D721Med (cell line): ENCODE data around the gene CDKAL1.

Experiments used
- DNase-seq: peaks from one replicate; pipeline ENCODE4 v3.0.0; 2011; ENCODE audit warnings: low spot score; ENCODE audit not compliant: insufficient read length
- FAIRE-seq: peaks from 2 replicates; lab custom pipeline; 2011; peaks lifted over from hg19 to GRCh38; lab: Jason Lieb, UNC
- CTCF ChIP-seq: IDR thresholded peaks from 2 replicates; pipeline ENCODE4 v1.5.1; 2012; ENCODE audit warnings: mild to moderate bottlenecking, control low read depth; ENCODE audit not compliant: insufficient read depth; ENCODE audit errors: missing control alignments

CDKAL1 gene

DNA sequence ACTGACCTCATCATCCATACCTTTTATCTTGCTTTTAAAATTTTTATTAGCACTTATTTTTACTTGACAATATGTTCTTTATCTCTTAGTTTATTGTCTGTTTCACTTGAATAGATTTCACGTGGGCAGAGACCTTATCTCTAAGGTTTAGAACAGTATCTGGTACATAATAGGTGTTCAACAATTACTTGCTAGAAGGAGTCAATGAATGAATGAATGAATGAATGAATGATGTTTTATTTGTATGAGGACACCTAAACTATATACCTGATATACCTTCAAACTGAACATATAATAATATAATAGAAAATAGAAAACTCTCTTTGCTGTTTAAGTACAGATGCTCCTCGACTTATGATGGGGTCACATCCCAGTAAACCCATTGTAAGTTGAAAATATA lies 412.6 kb downstream of the CDKAL1 start:
- no peak for TF ChIP-seq CTCF
- no peak for DNase-seq
- FAIRE-seq = no peak

- DNase-seq (no peak), FAIRE-seq (no peak)
- TF ChIP-seq CTCF = no peak
Observed at GRCh38 chr6:20947977-20948376, 413.7 kb downstream of the CDKAL1 start.

- FAIRE-seq = peak; percentile 97
- TF ChIP-seq CTCF = no peak
- peak; percentile 56 for DNase-seq
Observed at GRCh38 chr6:20948556-20948955, 414.3 kb downstream of the CDKAL1 start.

DNA sequence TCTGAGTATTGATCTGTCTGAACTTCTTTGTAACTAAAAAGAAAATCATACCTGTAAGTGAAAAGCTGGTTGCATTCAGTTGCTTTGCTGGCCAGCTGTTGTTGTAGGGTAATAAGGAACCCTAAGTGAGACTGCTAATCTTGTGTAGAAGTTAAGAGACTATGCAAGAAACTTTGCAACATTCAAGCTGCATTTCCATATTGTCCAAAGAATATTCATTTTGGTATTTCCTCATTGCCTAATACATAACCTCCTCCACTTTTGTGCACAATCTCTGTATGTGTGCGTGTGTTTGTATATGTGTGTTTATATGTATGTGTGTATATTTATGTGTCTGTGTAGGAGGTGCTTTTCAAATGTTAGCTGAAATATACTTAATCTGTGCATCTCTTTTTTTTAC lies 414.9 kb downstream of the CDKAL1 start:
- TF ChIP-seq CTCF = no peak
- FAIRE-seq = peak; percentile 11
- no peak for DNase-seq

GRCh38 chr6:20952699-20953474 lies 418.6 kb downstream of the CDKAL1 start:
- FAIRE-seq = no peak

GRCh38 chr6:20954315-20954714 lies 420.1 kb downstream of the CDKAL1 start:
- no peak for TF ChIP-seq CTCF
- FAIRE-seq (no peak), DNase-seq (no peak)

More at GRCh38 chr6:20952699-20953474, 418.6 kb downstream of the CDKAL1 start:
- TF ChIP-seq CTCF = peak; percentile 5
- DNase-seq = no peak

DNA sequence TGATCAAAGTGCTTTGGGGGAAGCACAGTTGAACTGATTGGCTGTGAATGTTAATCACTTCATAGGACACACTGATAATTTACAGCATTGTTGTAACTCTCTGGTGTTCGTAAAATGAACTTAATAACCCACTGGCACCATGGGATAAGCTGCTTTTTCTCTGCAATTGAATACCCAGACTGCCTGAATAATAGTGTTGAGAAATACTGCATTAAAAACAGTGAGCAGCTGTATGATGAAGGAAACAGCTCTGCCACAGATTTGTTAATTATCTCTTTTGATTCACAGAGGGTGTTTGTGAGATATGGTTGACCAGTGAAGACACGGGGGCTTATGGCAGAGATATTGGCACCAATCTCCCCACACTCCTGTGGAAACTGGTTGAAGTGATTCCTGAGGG lies 420.9 kb downstream of the CDKAL1 start:
- TF ChIP-seq CTCF = no peak
- FAIRE-seq (no peak), DNase-seq (no peak)
